HG03558 (cell line): Measurements from ENCODE around the gene MVB12B.
A peak's percentile ranks its signal among the peaks of the same experiment; 100 is the strongest.

Experiments
- ATAC-seq: cut with Tn5 transposase; IDR thresholded peaks from one replicate; pipeline ENCODE4 v1.9.1; 2021; ENCODE audit warnings: moderate number of reproducible peaks; ENCODE audit not compliant: unreplicated experiment; ENCODE audit errors: extremely low read depth

Gene MVB12B

GRCh38 chr9:126399251-126399650, 72.6 kb downstream of the MVB12B start:
- no peak for ATAC-seq

- ATAC-seq: no peak
These were observed 73.2 kb downstream of the MVB12B start for GRCh38 chr9:126399789-126400188.

- no peak for ATAC-seq
These were observed 73.9 kb downstream of the MVB12B start for GRCh38 chr9:126400571-126400970.

GRCh38 chr9:126401107-126401506, 74.5 kb downstream of the MVB12B start:
- ATAC-seq: no peak

GRCh38 chr9:126401581-126401980, 75.0 kb downstream of the MVB12B start:
- ATAC-seq: no peak

- ATAC-seq: no peak
These were observed 76.8 kb downstream of the MVB12B start for GRCh38 chr9:126403397-126403796.

GRCh38 chr9:126404459-126404858, 77.8 kb downstream of the MVB12B start:
- no peak for ATAC-seq

- ATAC-seq: no peak
These were observed 79.5 kb downstream of the MVB12B start for GRCh38 chr9:126406075-126406667.

- ATAC-seq: no peak
These were observed 80.7 kb downstream of the MVB12B start for GRCh38 chr9:126407114-126407870.

GRCh38 chr9:126408004-126408403, 81.4 kb downstream of the MVB12B start:
- no peak for ATAC-seq

- ATAC-seq: no peak
These were observed 83.6 kb downstream of the MVB12B start for GRCh38 chr9:126410229-126410628.

- ATAC-seq: peak; percentile 53
These were observed 84.8 kb downstream of the MVB12B start for GRCh38 chr9:126411225-126411947.

GRCh38 chr9:126411948-126412284, 85.3 kb downstream of the MVB12B start:
- no peak for ATAC-seq

GRCh38 chr9:126412905-126413304, 86.3 kb downstream of the MVB12B start:
- no peak for ATAC-seq

- ATAC-seq: no peak
These were observed 86.9 kb downstream of the MVB12B start for GRCh38 chr9:126413391-126414068.

GRCh38 chr9:126415741-126416370, 89.2 kb downstream of the MVB12B start:
- no peak for ATAC-seq

GRCh38 chr9:126417043-126417442, 90.4 kb downstream of the MVB12B start:
- no peak for ATAC-seq

GRCh38 chr9:126417684-126418083, 91.1 kb downstream of the MVB12B start:
- no peak for ATAC-seq

GRCh38 chr9:126418608-126419007, 92.0 kb downstream of the MVB12B start:
- no peak for ATAC-seq

GRCh38 chr9:126419475-126419874, 92.8 kb downstream of the MVB12B start:
- ATAC-seq: no peak
